Vagina (tissue), 2 donors: Measurements from ENCODE around the gene UPF1. TPM values are rescaled to one million over a fixed set of nuclear protein-coding genes. Genes with fewer than 3 reads are reported as not detected.
"Not testable (repeated sequence)": the region's sequence is repeated elsewhere in the genome, so short reads cannot be mapped to it uniquely, and the experiment has no call there.

Experiments used
- DNase-seq, 2 donors: peaks; one replicate each; pipeline ENCODE4 v3.0.0-alpha.2; 2017; ENCODE audit errors: extremely low spot score in 2 of 2
- H3K27ac ChIP-seq: fragments of 200-600 bp; sonication (generic); one replicate; pipeline ENCODE4 v1.5.1; 2019
- H3K27me3 ChIP-seq: fragments of 200-600 bp; sonication (generic); one replicate; pipeline ENCODE4 v1.5.1; 2019
- H3K36me3 ChIP-seq, 2 donors: fragments of 200-600 bp; sonication (generic); one replicate each; pipeline ENCODE4 v1.5.1; 2017 to 2019
- H3K4me1 ChIP-seq: fragments of 200-600 bp; sonication (generic); one replicate; pipeline ENCODE4 v1.5.1; 2019
- H3K4me3 ChIP-seq, 2 donors: fragments of 200-600 bp; sonication (generic); 1 replicate in 1 of 2; 2 replicates in 1 of 2; pipeline ENCODE4 v1.5.1; 2016 to 2019
- H3K9me3 ChIP-seq: fragments of 200-600 bp; sonication (generic); one replicate; pipeline ENCODE4 v1.5.1; 2019
- POLR2A ChIP-seq, 2 donors: fragments of 450-650 bp; IDR thresholded peaks; one replicate each; pipeline ENCODE4 v1.6.1; 2017; ENCODE audit warnings: antibody characterized with exemption in 2 of 2, mild to moderate bottlenecking in 2 of 2, moderate library complexity in 2 of 2
- POLR2AphosphoS5 ChIP-seq, 2 donors: sonication (generic); formaldehyde crosslinking; IDR thresholded peaks; one replicate each; pipeline ENCODE4 v1.9.0; 2017; ENCODE audit warnings: antibody characterized with exemption in 2 of 2, mild to moderate bottlenecking in 2 of 2, low read depth in 1 of 2; ENCODE audit not compliant: insufficient read depth in 1 of 2
- intact Hi-C: fragments of 100-400 bp; cut with DNase I; formaldehyde crosslinking; loops from one replicate; pipeline ENCODE4 v1.15.1; 2023
- total RNA-seq: library from RNA; depleted of rRNA; stranded (reverse); fragments of >200 nt; gene quantifications from one replicate; pipeline ENCODE4 v1.2.3, GENCODE V29; 2016
- TF ChIP-seq, protein P1 (sequence below), 3 experiments: fragments of 450-650 bp in 2 of 3; fragments of 200-600 bp in 1 of 3; sonication (generic) in 1 of 3; IDR thresholded peaks; one replicate each; pipeline ENCODE4 v1.5.1; 2017 to 2019; ENCODE audit warnings: antibody characterized with exemption in 3 of 3, mild to moderate bottlenecking in 2 of 3, moderate library complexity in 2 of 3

UPF1 gene
- total RNA-seq, 1 donor from 2014 or later: 77.8 TPM

GRCh38 chr19:18910010-18910409 is 78.3 kb downstream of the UPF1 start:
- no peak for TF ChIP-seq POLR2A (IDR thresholded peaks at IDR 0.05)
- TF ChIP-seq, protein P1, sequence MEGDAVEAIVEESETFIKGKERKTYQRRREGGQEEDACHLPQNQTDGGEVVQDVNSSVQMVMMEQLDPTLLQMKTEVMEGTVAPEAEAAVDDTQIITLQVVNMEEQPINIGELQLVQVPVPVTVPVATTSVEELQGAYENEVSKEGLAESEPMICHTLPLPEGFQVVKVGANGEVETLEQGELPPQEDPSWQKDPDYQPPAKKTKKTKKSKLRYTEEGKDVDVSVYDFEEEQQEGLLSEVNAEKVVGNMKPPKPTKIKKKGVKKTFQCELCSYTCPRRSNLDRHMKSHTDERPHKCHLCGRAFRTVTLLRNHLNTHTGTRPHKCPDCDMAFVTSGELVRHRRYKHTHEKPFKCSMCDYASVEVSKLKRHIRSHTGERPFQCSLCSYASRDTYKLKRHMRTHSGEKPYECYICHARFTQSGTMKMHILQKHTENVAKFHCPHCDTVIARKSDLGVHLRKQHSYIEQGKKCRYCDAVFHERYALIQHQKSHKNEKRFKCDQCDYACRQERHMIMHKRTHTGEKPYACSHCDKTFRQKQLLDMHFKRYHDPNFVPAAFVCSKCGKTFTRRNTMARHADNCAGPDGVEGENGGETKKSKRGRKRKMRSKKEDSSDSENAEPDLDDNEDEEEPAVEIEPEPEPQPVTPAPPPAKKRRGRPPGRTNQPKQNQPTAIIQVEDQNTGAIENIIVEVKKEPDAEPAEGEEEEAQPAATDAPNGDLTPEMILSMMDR (IDR thresholded peaks at IDR 0.05): no peak
- TF ChIP-seq POLR2AphosphoS5 (IDR thresholded peaks at IDR 0.05; ENCODE audit: insufficient read depth in 1 of 2, low read depth in 1 of 2): no peak
- DNase-seq: no peak
- H3K4me3 ChIP-seq: no peak overlapping the region
- H3K27me3 ChIP-seq: no peaks in the 10 kb centered on the region
- no peak overlapping the region for H3K27ac ChIP-seq
- intact Hi-C loops: no loop called here
- no peaks in the 10 kb centered on the region for H3K9me3 ChIP-seq
- peaks cover 6% of the 10 kb centered on the region for H3K4me1 ChIP-seq
- H3K36me3 ChIP-seq: peaks cover 0 to 29% of the 10 kb centered on the region in 2 donors

DNA sequence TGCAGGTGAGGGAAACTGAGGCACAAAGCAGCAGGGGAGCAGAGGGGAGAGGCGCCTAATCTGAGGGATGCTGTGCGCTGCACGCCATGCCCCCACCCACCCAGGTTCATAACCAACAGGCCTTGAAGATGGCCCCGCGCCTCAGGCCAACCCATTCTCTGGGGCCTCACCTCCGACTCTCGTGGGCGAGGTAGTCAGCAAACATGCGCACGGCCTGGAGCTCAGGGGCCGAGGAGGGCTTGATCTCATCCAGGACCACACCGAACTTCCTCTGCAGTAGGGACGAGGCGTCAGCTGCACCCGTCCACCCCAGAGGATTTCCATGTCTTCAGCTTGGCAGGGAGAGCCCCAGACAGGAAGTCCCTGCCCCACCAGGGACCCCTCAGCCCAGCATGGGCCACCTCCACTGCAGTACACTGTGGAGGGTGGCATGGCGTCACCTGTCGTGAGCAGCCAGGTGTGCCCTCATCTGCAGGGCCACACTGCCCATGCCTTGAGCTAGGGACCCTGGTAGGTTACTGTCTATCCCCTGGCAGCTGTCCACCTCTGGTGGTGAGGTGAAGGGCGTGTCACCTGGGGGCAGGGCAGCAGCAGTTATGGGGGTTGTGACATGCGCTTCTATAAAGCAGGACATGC is 79.2 kb downstream of the UPF1 start:
- Histone ChIP-seq H3K36me3 (peaks cover 0 to 22% of the 10 kb centered on the region in 2 donors), H3K27ac (no peak overlapping the region), H3K9me3 (no peaks in the 10 kb centered on the region), H3K4me3 (no peak overlapping the region), H3K4me1 (peaks cover 6% of the 10 kb centered on the region), H3K27me3 (no peaks in the 10 kb centered on the region)
- TF ChIP-seq POLR2A (IDR thresholded peaks at IDR 0.05) (no peak), POLR2AphosphoS5 (IDR thresholded peaks at IDR 0.05; ENCODE audit: insufficient read depth in 1 of 2, low read depth in 1 of 2) (no peak)
- TF ChIP-seq, protein P1 (IDR thresholded peaks at IDR 0.05): no peak
- intact Hi-C loops: no loop called here
- no peak for DNase-seq

DNA sequence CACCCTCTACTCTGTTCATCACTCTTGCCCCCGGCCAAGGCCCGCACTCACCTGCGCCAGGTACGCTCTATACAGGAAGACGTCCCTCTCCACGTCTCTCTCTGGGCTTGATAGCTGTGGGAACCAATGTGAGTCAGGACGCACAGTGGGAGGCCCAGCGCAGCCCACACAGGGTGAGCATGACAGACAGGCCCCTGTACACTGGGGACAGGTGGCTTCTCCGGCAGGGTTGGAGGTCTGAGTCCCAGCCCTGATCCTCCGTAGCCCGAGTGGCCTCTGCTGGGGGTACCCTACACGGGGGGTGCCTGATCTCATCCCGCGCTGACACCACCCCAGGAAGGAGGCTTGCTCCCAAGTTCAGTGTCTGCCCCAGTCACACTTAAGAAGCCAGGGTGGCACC is 81.2 kb downstream of the UPF1 start:
- Histone ChIP-seq H3K9me3 (no peaks in the 10 kb centered on the region), H3K4me1 (peaks cover 23% of the 10 kb centered on the region), H3K27ac (no peak overlapping the region), H3K36me3 (peaks cover 0 to 7% of the 10 kb centered on the region in 2 donors), H3K27me3 (no peaks in the 10 kb centered on the region), H3K4me3 (no peak overlapping the region)
- intact Hi-C loops: no loop called here
- DNase-seq: no peak
- TF ChIP-seq POLR2A (IDR thresholded peaks at IDR 0.05) (no peak), POLR2AphosphoS5 (IDR thresholded peaks at IDR 0.05; ENCODE audit: insufficient read depth in 1 of 2, low read depth in 1 of 2) (no peak)
- TF ChIP-seq, protein P1 (IDR thresholded peaks at IDR 0.05): no peak

GRCh38 chr19:18913466-18913865 is 81.7 kb downstream of the UPF1 start:
- no peak overlapping the region for H3K27ac ChIP-seq
- H3K4me3 ChIP-seq: no peak overlapping the region
- no peak for DNase-seq
- intact Hi-C loops: no loop called here
- H3K27me3 ChIP-seq: no peaks in the 10 kb centered on the region
- peaks cover 28% of the 10 kb centered on the region for H3K4me1 ChIP-seq
- H3K36me3 ChIP-seq: peaks cover 0 to 7% of the 10 kb centered on the region in 2 donors
- H3K9me3 ChIP-seq: no peaks in the 10 kb centered on the region
- no peak for TF ChIP-seq POLR2AphosphoS5 (IDR thresholded peaks at IDR 0.05; ENCODE audit: insufficient read depth in 1 of 2, low read depth in 1 of 2)
- no peak for TF ChIP-seq POLR2A (IDR thresholded peaks at IDR 0.05)
- TF ChIP-seq, protein P1 (IDR thresholded peaks at IDR 0.05): no peak

GRCh38 chr19:18915639-18916038 is 83.9 kb downstream of the UPF1 start:
- H3K9me3 ChIP-seq: no peaks in the 10 kb centered on the region
- no peak overlapping the region for H3K27ac ChIP-seq
- peaks cover 40% of the 10 kb centered on the region for H3K4me1 ChIP-seq
- peaks cover 0 to 6% of the 10 kb centered on the region in 2 donors for H3K36me3 ChIP-seq
- TF ChIP-seq POLR2A (IDR thresholded peaks at IDR 0.05) (no peak), POLR2AphosphoS5 (IDR thresholded peaks at IDR 0.05; ENCODE audit: insufficient read depth in 1 of 2, low read depth in 1 of 2) (no peak)
- TF ChIP-seq, protein P1 (IDR thresholded peaks at IDR 0.05): no peak
- intact Hi-C loops: no loop called here
- no peaks in the 10 kb centered on the region for H3K27me3 ChIP-seq
- no peak for DNase-seq
- H3K4me3 ChIP-seq: no peak overlapping the region

DNA sequence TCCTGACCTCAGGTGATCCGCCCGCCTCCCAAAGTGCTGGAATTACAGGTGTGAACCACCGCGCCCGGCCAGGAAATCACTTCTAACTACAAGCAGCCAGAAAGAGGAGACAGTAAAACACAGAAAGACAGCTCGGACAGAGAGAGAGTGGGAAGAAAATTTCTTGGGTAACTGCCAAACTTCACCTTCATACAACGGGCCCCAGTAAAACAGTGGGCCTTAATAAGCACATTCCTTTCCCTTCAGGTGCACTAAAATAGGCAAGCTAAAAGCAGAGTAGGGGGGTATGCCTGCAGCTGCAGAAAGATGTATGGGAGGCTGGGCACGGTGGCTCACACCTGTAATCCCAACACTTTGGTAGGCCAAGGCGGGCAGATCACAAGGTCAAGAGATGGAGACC is 85.8 kb downstream of the UPF1 start:
- peaks cover 50% of the 10 kb centered on the region for H3K4me1 ChIP-seq

More for the DNA sequence above, 85.8 kb downstream of the UPF1 start:
- H3K27me3 ChIP-seq, DNase-seq, H3K27ac ChIP-seq, intact Hi-C loops, H3K9me3 ChIP-seq, H3K4me3 ChIP-seq: not testable (repeated sequence)
- H3K36me3 ChIP-seq: peaks cover 0 to 15% of the 10 kb centered on the region in 2 donors
